Measurements from ENCODE around the gene CACNA1B.
"Not testable (repeated sequence)": the region's sequence is repeated elsewhere in the genome, so short reads cannot be mapped to it uniquely, and the experiment has no call there.

The CACNA1B gene

GRCh38 chr9:138095813-138096518, 218.4 kb downstream of the CACNA1B start:
- no peak for DNase-seq (ENCODE audit: low read depth in 2 of 3, low spot score in 2 of 3)

- DNase-seq (ENCODE audit: low read depth in 2 of 3, low spot score in 2 of 3), result no peak
Observed at GRCh38 chr9:138096519-138096845, 218.9 kb downstream of the CACNA1B start.

GRCh38 chr9:138097501-138097991, 220.0 kb downstream of the CACNA1B start:
- no peak for DNase-seq (ENCODE audit: low read depth in 2 of 3, low spot score in 2 of 3)

DNA sequence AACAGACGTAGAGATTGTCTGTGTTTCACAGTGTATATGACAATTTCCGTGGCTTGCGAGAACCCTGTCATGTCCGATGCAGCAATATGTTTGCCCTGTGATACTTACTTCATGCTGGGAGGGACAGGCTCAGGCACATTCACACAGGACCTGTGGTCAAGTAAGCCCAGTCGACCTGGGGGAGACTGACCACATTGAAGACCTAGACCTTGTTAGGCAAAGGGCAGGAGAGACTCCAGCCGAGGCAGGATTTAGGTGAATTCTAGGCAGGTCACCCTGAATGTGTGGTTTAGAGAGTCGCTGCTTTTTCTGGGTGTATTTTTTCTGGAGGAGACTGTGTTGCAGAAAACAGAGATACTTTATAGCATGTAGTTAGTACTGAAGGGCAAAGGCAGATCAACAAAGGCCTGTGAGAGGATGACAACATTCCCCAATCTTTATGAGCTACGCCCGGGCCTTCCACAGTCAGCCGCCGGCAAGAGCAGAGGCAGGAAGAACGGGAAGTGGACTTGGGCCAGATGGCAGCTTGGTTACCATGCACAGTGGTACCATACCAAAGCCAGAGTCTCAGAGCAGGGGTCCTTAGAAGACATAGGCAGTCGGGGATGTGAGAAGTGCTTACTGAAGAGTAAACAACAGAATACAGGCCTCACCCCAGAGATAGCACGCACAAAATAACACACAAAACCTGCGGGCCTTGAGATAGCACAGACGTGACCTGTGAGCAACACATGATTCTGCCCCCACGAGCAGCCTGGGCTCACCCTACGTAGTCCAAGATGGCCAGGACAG, 220.7 kb downstream of the CACNA1B start:
- DNase-seq (ENCODE audit: low read depth in 2 of 3, low spot score in 2 of 3), result no peak

DNA sequence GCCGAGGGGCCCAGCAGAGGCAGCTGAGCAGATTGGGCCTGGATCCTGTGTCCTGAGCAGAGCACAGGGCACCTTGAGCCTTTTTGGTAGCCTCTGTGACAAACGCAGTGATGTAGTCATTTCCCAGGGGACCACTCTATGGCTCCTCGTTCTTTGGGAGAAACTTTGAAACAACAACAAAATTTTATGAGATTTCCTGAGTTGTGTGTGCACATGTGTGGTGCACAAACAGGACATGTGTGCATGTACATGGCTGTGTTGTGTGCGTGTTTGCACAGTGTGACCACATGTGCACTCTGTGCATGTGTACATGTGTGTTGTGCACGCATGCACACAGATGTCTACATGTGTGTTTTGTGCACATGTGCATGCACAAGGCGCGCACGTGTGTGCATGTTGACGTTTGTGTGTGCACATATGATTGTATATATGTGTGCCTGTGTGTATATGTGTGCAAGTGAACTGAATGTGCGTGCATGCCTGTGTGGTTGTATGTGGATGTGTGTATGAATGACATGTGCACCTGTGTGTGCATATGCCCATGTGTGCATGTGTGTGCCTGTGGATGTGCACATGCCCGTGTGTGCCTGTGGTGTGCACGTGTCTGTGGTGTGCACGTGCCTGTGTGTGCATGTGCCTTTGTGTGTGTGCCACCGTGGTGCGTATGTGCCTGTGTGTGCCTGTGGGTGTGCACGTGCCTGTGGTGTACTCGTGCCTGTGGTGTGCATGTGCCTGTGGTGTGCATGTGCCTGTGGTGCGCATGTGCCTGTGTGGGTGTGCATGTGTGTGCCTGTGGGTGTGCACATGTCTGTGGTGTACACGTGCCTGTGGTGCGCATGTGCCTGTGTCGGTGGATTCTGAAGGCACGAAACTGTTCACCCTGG, 221.6 kb downstream of the CACNA1B start:
- no peak for DNase-seq (ENCODE audit: low read depth in 2 of 3, low spot score in 2 of 3)

DNA sequence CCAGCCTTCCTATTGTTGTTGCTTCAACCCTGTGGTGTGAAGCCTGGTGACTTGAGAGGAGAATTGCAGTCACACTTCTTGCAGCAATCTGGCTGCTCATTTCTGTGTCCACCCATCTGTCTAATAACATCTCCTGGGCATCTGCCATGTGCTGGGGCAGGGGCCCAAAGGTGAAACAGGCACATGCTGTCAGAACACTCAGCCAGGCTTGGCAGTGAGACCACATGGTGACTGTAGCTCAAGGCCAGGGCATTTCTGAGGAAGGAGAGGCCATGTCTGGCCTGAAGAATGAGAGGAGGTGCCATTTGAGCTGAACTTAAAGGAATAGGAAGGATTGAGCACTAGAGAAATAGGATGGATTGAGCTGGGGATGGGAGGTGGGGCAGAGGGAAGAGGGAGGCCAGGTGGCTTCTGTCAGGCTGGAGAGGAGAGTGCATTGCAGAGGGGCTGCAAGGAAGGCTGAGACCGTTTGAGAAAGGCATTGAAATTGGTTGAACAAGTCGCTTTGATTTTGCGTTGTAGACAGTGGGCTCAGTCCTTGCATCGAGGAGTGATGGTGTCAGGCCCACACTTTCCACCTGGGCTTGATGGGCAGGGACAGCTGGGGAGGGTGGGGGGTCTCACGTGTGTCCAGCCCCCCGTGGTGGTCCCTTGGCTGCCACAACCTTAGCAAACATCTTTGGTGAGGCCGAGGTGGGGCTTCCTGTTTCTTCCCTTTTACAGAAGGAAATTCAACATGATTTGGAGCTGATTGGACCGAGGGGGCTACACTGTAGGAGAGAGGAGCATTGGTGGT, 222.4 kb downstream of the CACNA1B start:
- DNase-seq (ENCODE audit: low read depth in 2 of 3, low spot score in 2 of 3), result no peak

GRCh38 chr9:138100711-138101350, 223.2 kb downstream of the CACNA1B start:
- no peak for DNase-seq (ENCODE audit: low read depth in 2 of 3, low spot score in 2 of 3)

DNA sequence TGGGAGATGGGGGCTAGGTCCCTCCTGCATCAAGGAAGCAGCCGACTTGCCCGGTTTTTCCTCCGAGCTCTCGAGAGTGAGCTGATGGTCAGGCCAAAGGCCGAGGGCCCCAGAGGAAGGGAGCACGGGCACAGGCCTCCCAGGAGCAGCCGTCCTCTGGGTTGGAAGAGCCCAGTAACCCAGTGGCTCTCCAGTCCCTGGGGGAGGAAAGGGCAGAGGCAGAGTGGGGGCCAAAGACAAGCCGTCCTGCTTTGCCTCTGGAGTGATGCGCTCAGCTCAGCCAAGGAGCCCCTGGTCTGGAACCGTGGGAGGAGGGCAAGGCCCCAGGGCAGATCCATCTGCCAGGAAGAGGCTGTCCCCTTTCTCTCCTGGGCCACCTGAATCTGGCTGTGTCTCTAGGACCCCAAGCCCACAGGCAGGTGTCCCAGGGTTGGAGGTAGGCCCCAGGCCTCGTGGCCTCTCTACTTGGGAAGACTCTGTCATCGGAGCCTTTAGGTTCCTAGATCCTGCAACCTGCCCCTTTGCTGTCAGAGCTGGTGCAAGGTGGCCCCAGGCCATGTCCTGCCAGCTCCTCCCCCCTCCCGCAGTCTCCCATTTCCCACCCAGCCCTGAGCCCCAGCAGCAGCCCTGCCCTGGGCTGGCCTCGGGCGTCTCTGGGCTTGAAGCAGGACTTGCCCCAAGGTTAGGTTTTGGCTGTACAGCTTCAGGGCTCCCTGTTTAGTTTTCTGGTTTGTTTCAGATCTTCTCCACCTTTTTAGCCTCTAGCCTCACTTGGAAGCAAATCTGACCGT, 224.1 kb downstream of the CACNA1B start:
- no peak for DNase-seq (ENCODE audit: low read depth in 2 of 3, low spot score in 2 of 3)

DNA sequence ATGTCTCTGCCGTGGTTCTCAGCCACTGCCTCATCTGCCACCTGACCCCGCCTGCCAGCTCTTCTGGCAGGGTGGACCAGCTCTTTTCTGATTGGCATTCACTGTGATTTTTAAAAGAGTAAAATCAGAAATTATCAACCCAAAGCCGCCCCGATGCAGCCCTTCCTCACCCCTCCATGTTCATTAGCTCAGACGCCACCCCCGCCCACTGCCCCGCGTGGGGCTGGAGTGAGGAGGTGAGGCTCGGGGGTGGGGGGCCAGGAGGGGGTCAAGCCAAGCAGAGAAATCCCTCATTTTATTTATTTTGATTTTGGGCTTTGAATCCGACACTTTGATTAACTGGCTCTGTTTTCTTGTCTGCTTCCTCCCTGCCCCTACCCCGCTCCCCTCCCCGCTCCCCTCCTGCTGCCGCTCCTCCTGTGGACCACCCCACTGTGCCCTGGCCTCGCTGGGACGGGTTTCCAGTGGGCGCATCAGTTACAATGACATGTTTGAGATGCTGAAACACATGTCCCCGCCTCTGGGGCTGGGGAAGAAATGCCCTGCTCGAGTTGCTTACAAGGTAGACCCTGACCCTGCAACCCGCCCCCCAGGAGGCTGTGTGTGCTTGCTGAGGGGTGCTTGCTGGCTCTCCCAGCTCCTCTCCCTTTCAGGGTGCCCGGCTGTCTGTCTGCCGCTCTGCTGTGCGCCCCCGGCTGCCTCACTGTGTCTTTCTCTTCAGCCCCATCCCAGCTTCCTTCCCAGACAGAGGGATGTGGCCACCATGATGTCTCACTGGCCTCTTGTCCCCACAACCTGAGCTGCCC, 224.9 kb downstream of the CACNA1B start:
- DNase-seq (ENCODE audit: low read depth in 2 of 3, low spot score in 2 of 3), result no peak

GRCh38 chr9:138103111-138103848, 225.7 kb downstream of the CACNA1B start:
- no peak for DNase-seq (ENCODE audit: low read depth in 2 of 3, low spot score in 2 of 3)

- DNase-seq (ENCODE audit: low read depth in 2 of 3, low spot score in 2 of 3), result no peak
Observed at GRCh38 chr9:138103849-138104206, 226.2 kb downstream of the CACNA1B start.

- no peak for DNase-seq (ENCODE audit: low read depth in 2 of 3, low spot score in 2 of 3)
Observed at GRCh38 chr9:138104251-138105122, 226.9 kb downstream of the CACNA1B start.

GRCh38 chr9:138105123-138105415, 227.5 kb downstream of the CACNA1B start:
- no peak for DNase-seq (ENCODE audit: low read depth in 2 of 3, low spot score in 2 of 3)

DNA sequence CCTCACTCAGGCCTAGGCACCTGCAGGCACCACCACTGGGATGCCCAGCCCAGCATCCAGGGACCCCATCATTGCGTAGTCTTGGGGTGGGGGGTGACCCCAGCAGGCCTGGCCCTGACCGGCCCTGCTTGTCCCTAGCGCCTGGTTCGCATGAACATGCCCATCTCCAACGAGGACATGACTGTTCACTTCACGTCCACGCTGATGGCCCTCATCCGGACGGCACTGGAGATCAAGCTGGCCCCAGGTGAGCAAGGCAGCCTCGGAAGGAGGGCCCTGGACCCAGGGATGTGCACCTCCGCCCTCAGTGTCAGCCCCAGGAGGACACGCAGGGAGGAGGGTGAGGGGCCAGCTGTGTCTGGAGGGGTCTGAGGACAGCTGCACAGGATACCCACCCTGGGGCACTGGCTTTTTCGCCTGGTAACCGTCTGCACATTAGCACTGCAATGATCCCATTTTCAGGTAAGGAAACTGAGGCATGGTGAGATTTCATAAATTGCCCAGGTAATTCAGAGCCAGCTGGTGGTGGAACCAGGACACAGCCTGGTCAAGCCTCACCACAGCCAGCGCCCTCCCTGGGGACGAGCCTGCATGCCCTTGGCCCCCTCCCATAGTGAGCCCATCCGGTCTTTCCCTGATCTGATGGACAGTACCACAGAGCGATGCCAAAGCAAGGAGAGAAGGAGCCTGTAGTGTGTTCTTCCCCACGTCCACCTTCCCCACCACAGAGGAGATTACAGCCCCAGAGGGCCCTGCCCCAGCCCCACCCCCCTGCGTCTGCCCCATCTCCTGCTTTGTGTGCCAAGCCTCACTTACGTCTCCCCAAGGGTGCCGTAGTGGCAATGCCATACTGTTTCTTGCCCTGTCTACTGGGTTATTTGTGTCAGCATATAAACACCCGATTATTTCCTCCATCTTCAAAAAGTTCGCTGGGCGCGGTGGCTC, 228.3 kb downstream of the CACNA1B start:
- no peak for DNase-seq (ENCODE audit: low read depth in 2 of 3, low spot score in 2 of 3)

GRCh38 chr9:138107039-138107438, 229.5 kb downstream of the CACNA1B start:
- DNase-seq (ENCODE audit: low read depth in 2 of 3, low spot score in 2 of 3), result not testable (repeated sequence)

DNA sequence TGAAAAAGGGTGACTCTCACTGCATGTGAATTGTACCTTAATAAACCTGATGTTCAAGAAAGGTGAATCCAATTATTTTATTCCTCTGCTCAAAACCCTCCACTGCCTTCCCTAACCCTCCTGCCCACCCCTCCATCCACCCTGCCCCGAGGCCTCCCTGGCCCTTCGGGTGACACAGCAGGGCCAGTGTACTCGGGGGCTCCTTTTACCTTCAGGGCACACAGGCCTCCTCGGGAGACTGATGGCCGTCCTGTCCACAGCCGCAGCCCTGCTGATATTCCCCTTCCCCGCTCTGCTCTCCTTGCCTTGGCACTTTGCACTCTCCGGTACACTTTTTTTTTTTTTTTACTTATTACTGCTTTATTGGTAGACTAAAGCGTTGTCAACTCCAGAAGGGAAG, 234.0 kb downstream of the CACNA1B start:
- no peak for DNase-seq (ENCODE audit: low read depth in 2 of 3, low spot score in 2 of 3)

Measured in activated CD8-positive, alpha-beta memory T cell treated with anti-CD3 and anti-CD28 coated beads for 48 hours (primary cell).